Globus pallidus (tissue), 1 donor: Measurements from ENCODE around the gene PTH2.
"Not testable (repeated sequence)": the region's sequence is repeated elsewhere in the genome, so short reads cannot be mapped to it uniquely, and the experiment has no call there.

ENCODE experiments used
- DNase-seq: peaks from one replicate; pipeline ENCODE4 v3.0.0-alpha.2; 2015; ENCODE audit warnings: low spot score

The PTH2 gene

DNA sequence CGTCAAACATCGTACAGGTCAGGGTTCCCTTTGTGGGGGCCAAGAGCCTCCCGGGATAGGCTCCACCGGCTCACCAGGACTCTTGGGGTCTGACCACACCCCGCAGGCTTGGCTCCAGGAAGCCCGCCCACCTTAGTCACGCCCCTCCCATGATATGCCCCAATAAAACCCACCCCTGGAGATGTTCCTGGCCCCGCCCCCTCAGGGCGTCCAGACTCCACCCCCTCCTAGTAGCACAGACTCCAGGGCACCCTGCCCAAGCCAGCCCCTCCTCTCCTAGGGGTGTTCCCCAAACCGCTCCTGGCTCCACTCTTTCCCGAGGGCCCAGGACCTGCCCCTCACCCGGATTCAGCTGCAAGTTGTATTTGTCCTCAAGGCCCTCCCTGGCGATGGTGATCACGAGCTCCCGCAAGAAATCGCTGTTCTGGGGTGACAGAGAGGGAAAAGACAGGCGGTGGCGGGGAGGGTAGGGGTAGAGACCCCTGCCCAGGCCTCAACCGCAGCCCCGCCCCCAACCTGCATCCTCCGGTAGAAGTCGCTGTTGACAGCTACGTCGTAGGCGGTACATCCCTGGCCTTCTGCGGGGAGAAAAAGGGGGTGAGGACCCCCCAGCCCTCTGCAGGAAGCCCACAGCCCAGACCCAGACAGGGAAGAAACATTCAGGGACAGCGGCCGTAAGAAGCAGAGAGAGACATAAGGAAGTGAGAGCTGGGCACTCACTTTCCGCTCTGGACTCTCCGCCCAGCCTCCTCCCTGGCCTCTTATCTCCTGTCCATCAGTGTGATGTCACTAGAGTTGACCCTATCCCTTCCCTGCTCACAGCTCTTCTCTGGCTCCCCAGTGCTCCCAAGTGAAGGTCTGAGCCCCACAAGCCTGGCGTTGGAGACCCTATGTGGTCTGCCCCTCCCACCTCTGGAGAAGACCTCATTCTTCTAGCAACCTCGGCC, 24.5 kb upstream of the PTH2 start:
- DNase-seq = no peak

DNA sequence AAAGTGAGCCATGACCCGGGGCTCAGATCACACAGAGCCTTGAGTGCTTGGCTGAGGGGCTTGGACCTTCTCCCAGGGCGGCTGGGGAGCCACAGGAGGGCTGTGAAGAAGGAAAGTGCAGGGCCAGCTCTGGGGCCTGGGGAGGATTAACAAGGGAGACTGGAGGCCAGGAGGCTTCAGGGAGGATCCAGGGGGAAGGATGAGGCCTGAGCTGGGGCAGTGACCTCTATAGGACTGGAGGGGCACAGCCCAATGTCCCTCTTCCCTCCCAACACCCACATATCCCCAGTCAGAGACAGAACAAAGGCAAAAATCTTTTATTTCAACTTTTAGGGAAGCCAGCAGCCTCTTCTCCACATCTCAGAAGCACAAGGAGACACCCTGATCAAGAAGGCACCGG, 22.8 kb upstream of the PTH2 start:
- DNase-seq = no peak

DNA sequence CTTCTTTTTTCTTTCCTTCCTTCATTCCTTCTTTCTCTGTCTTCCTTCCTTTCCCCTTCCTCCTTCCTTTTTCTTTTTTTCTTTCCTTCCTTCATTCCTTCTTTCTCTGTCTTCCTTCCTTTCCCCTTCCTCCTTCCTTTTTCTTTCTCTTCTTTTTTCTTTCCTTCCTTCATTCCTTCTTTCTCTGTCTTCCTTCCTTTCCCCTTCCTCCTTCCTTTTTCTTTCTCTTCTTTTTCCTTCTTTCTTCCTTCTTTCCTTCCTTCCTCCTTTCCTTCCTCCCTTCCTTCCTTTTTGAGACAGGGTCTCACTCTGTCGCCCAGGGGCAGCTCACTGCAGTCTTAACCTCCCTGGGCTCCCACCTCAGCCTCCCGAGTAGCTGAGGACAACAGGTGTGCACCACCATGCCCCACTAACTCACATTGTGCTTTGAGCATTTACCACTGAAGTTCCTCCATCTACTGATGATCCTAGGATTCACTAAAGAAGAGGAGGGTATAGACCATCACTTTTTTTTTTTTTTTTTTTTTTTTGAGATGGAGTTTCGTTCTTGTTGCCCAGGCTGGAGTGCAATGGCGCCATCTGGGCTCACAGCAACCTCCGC, 21.0 kb upstream of the PTH2 start:
- not testable (repeated sequence) for DNase-seq

GRCh38 chr19:49443366-49444099, 20.3 kb upstream of the PTH2 start:
- peak; percentile 94 for DNase-seq

DNA sequence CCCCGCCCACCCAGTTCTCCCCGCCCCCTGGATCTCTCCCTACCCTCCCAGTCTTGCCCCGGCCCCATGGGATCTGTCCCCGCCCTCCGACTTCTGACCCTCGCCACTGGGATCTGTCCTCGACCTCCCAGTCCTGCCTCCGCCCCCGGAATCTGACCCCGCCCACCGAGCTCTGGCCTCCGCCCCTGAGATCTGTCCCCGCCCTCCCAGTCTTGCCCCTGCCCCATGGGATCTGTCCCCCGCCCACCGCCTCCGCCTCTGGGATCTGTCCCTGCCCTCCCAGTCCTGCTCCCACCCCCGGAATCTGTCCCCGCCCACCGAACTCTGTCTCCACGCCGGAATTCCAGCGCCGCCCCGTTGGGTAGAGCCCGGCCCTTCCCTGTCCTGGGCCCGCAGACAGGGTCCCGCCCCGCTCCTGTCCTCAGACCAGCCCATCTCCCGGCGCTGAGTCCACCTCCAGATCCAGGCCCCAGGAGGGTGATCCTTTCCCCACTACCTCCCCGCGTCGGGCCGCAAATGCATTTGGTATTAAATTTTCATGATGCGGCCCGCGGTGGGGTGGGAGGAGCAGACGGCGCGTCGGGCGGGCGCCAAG, 19.6 kb upstream of the PTH2 start:
- no peak for DNase-seq

GRCh38 chr19:49442354-49442753, 19.1 kb upstream of the PTH2 start:
- DNase-seq = no peak

GRCh38 chr19:49441960-49442350, 18.7 kb upstream of the PTH2 start:
- DNase-seq = no peak

DNA sequence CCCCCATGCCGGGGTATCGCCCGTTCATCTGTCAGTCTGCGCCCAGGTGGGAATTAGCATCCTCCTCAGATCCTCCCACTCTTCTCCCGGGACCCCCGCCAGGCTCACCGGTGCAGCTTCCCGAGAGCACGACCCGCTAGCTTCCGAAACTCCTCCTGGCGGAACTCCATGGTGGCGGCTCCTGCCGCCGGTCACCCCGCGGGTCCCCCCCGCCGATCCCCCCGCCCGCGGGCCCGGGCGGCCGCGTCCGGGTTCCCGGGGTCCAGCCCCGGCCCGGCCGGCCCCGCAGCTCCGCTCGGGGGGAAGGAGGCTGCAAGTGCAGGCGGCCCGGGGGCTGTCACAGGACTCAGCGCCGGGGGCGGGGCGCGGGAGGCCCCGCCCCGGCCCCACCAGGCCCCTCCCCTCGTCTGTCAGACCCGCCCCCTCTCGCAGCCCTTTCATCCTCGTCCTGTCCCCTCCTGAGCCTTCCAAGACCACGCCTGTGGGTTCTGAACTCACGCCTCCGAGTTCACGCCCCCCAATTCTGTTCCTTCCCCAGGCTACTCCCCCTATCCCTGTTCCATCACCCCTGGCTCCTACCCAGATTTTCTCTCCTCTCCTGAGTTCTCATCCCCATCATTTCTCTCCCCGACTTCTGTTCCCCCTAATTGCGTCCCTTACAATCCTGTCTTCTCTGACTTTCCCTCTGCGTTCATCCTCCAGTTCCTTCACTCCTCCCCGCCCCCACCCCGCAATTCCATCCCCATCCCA, 18.1 kb upstream of the PTH2 start, which contains the start of gene SLC17A7:
Gene SLC17A7, minus strand, starts transcription at position 318 of the 750 bp plus-strand sequence. Its CDS starts 148 bp downstream, at position 170.
- no peak for DNase-seq

DNA sequence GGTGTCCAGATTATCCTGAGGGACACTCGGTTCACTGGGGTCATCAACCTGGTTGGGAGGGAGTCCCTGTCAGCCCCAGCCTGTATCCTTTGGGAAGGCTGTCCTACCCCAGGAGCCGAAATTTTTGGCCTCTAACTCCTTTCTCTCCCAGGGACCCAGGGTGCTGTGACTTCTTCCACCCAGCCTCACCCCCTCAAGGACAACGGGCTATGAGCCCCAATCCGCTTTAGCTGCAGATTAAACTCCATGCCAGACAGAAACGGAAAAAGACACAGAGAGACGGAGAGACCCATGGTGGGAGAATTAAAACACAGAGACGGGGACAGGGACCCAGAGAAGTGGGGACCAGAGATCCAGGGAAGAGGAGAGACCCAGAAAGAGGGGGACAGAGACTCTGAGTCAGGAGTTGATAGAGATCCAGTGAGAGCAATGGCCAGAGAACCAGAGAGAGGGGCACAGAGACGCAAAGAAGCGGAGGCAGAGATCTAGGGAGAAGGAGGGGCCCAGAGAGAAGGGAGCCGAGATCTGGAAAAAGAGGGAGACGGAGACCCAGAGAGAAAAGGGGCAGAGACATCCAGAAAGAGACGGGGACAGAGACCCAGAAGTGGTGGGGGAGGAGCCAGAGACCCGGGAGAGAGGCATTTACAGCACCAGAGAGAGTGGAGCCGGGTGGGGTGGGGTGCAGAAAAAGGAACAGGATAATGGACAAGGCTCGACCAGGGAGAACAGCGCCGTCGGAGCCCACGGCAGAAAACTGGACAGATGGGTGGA, 17.4 kb upstream of the PTH2 start:
- no peak for DNase-seq

- no peak for DNase-seq
Measured at GRCh38 chr19:49439836-49440235, 16.6 kb upstream of the PTH2 start.

DNA sequence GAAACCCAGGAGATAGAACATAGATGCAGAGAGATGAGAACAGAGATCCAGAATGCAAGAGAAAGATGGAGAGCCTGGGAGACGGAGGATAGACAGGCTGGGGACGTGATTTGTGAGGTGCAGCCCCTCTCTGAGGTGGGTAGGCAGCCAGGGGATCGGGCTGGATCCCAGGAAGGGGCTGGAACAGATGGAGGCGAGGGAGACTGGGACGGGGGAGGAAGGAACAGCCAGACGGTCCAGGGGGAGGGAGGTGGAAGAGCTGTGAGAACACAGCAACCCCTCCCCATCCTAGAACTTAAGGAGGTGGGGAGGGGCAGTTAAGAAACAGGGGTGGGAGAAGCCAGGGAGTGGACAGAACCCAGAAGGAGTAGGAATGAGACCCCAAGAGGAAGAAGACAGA, 15.0 kb upstream of the PTH2 start:
- DNase-seq = no peak

GRCh38 chr19:49437231-49437630, 14.0 kb upstream of the PTH2 start:
- no peak for DNase-seq

DNA sequence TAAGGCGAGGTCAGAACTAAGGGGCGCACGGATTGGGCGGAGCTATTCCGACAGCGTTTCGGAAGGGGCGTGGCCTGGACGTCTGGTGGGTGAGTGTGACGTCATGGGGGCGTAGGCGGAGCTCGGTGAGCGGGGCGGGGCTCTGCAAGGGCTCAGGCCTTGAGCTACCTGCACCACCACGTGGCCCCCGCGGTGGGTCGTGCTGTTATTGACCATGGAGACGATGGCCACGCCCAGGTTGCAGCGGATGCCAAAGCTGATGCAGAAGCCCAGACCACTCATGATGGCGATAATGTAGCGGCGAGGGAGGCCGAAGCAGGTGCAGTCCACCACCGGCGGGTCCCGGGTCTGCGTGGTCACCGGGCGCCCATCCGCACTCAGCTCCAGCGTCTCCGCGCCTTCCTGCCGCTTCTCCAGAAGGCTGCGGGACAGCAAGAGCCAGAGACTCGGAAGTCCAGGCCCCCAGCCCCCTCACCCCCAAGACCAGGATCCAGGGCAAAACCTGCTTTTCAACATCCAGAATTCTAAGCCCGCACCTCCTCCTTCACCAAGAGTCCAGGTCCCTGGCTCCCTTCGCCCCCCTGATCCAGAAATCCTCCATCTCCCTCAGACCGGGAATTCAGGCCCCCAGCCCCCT, 13.3 kb upstream of the PTH2 start:
- DNase-seq = no peak

GRCh38 chr19:49435670-49436069, 12.4 kb upstream of the PTH2 start:
- no peak for DNase-seq

DNA sequence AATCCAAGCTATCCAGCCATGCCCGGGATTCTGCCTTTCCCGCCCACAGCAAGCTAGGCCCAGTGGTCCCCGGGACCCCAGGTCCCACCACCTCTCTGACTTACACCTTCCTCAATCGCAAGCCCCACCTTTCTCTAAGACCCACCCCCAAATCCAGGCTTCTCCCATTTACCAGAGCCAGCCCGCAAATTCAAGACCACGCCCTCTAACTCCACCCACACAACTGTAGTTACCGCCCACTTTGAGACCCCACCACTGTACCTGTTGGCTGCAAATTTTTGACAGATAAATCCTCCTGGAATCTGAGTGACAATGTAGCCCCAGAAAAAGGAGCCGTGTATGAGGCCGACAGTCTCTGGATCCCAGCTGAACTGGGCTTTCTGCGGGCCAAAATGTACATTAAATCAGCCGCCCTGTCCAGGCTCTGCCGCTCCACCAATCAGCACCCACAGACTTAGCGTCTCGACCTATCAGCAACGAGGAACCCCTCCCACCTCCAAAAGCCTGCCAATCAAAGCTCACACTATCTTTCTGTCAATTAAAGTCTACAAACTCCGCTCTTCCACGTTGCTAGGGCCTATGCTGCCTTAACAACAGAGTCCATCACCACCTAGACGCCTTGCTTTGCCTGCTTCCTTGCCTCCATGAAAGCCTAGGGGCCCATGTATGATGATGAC, 11.8 kb upstream of the PTH2 start:
- DNase-seq = no peak

- DNase-seq = no peak
Measured at GRCh38 chr19:49433240-49433901, 10.1 kb upstream of the PTH2 start.

- no peak for DNase-seq
Measured at GRCh38 chr19:49432141-49433073, 9.2 kb upstream of the PTH2 start.

GRCh38 chr19:49431330-49431749, 8.1 kb upstream of the PTH2 start:
- DNase-seq = no peak
